Stimulated activated CD4-positive, alpha-beta T cell treated with anti-CD3 and anti-CD28 coated beads, TNF-alpha, amount 100 ng/mL, for 48 hours (primary cell): ENCODE data around the gene MMAB.

ENCODE experiments used
- DNase-seq, 3 donors: peaks; one replicate each; pipeline ENCODE4 v3.0.0-alpha.2; 2020; ENCODE audit warnings: low read depth in 3 of 3

Gene MMAB

GRCh38 chr12:109512608-109513007 lies 60.7 kb downstream of the MMAB start:
- no peak for DNase-seq

DNA sequence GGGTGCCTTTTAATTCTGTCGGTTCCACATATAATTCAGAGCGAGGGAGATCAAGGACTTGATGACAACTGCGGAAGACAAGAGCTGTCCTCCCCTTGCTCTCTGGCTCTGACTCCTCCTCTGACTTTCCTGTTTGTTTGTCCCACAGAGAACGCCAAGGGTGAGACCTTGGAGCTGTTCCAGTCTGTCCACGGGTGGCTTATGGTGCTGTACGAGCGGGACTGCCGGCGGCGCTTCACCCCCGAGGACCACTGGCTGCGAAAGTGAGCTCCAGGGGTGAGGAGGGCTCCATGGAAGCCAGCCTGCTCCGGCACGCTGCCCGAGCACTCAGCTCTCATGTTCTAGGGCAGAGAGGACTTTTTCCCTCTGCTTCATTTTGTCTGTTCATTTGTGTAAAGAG lies 63.1 kb downstream of the MMAB start:
- DNase-seq: no peak

DNA sequence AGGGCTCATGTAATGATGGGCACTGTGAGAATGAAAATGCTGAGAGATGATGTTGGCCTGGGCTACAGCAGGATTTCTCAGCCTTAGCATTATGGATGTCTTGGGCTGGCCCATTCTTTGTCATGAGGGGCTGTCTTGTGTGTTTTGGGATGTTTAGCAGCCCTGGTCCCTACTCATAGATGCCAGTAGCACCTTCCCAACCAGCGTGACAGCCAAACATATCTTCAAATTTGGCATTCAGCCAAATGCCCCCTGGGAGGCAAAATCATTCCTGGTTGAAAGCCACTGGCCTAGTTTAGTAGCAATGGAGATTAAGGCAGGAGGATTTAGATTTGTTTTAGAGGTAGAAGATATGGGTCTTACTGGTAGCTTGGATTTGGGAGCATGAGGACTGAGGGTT lies 69.2 kb downstream of the MMAB start:
- DNase-seq: no peak
